GM12878 (cell line): ENCODE data around the gene OSBPL5. TPM values are rescaled to one million over a fixed set of nuclear protein-coding genes. Genes with fewer than 3 reads are reported as not detected.

Source experiments
- ATAC-seq: fragments of 200-7000 bp; cut with Tn5 transposase; 3 replicates; pipeline ENCODE4 v1.9.1; 2020; ENCODE audit warnings: mild to moderate bottlenecking, moderate library complexity
- BruUV-seq: library from RNA; stranded (reverse); fragments of 400-500 nt; replicated peaks from 2 replicates; lab custom pipeline; 2021; lab: Mats Ljungman, UMichigan
- CTCF ChIA-PET: fragments of 300-600 bp; sonication (Branson Sonifier 250); formaldehyde crosslinking; extraction: SDS; loops from one replicate; lab custom pipeline; 2021; ENCODE audit warnings: inconsistent platforms; lab: Yijun Ruan, JAX
- POLR2A ChIA-PET: fragments of 350-600 bp; formaldehyde crosslinking; extraction: SDS; loops from one replicate; lab custom pipeline; 2021; ENCODE audit warnings: inconsistent platforms; lab: Charles Lee
- RAD21 ChIA-PET: fragments of 300-600 bp; sonication (Branson Sonifier 250); formaldehyde crosslinking; loops from one replicate; lab custom pipeline; 2023; ENCODE audit warnings: antibody characterized with exemption; ENCODE audit not compliant: unreplicated experiment; lab: Charles Lee
- SMC1A ChIA-PET: fragments of 300-600 bp; sonication (Branson Sonifier 250); formaldehyde crosslinking; loops from one replicate; lab custom pipeline; 2023; ENCODE audit not compliant: unreplicated experiment, uncharacterized antibody; lab: Charles Lee
- DNase-seq: peaks from one replicate; pipeline ENCODE4 v3.0.0-alpha.2; 2011; ENCODE audit warnings: low read depth, low spot score
- FAIRE-seq: peaks from 3 replicates; lab custom pipeline; 2011; peaks lifted over from hg19 to GRCh38; lab: Jason Lieb, UNC
- H2AFZ ChIP-seq: 2 replicates; pipeline ENCODE4 v1.6.0; 2011; ENCODE audit warnings: low read depth, low read length, control low read depth; ENCODE audit not compliant: control insufficient read depth
- H3K27ac ChIP-seq: 2 replicates; pipeline ENCODE4 v1.5.1; 2011; ENCODE audit warnings: control low read depth; ENCODE audit not compliant: control insufficient read depth, insufficient read depth
- H3K27me3 ChIP-seq, 2 experiments: replicated peaks in 1 of 2; 2 replicates each; pipeline versions ENCODE4 v1.6.0 to v1.6.1; 2011; ENCODE audit warnings: low read length in 1 of 2; ENCODE audit not compliant: control insufficient read depth in 2 of 2, insufficient read depth in 2 of 2
- H3K36me3 ChIP-seq, 2 experiments: 2 replicates each; pipeline ENCODE4 v1.5.1; 2011; ENCODE audit warnings: low read length in 1 of 2; ENCODE audit not compliant: control insufficient read depth in 2 of 2, insufficient read depth in 2 of 2
- H3K4me1 ChIP-seq: 2 replicates; pipeline ENCODE4 v1.6.1; 2011; ENCODE audit warnings: mild to moderate bottlenecking, low read length, moderate library complexity, mixed read lengths; ENCODE audit not compliant: control insufficient read depth, insufficient read depth
- H3K4me2 ChIP-seq: 2 replicates; pipeline ENCODE4 v1.6.0; 2011; ENCODE audit warnings: control low read depth; ENCODE audit not compliant: control insufficient read depth, insufficient read depth
- H3K4me3 ChIP-seq: fragments of 200-600 bp; sonication (generic); 2 replicates; pipeline ENCODE4 v1.5.1; 2016
- H3K79me2 ChIP-seq: 2 replicates; pipeline ENCODE4 v1.6.0; 2011; ENCODE audit warnings: low read length; ENCODE audit not compliant: control insufficient read depth, insufficient read depth
- H3K9ac ChIP-seq: 2 replicates; pipeline ENCODE4 v1.8.0; 2011; ENCODE audit warnings: low read length, control low read depth, mixed read lengths; ENCODE audit not compliant: control insufficient read depth, insufficient read depth
- H3K9me3 ChIP-seq: replicated peaks from 3 replicates; pipeline ENCODE4 v1.5.1; 2011; ENCODE audit warnings: mild to moderate bottlenecking, low read length; ENCODE audit not compliant: control insufficient read depth, insufficient read depth
- H4K20me1 ChIP-seq: 2 replicates; pipeline ENCODE4 v1.6.0; 2011; ENCODE audit not compliant: control insufficient read depth, insufficient read depth
- CBX5 ChIP-seq: sonication (generic); IDR thresholded peaks from 2 replicates; pipeline ENCODE4 v1.6.1; 2016; ENCODE audit warnings: low read depth, moderate library complexity, mild to moderate bottlenecking, inconsistent platforms
- CEBPB ChIP-seq, 2 experiments: fragments of 150-350 bp in 1 of 2; IDR thresholded peaks; 2 replicates each; pipeline ENCODE4 v1.6.1; 2012 to 2014; ENCODE audit warnings: low read depth in 2 of 2, low read length in 2 of 2, borderline replicate concordance in 1 of 2, inconsistent platforms in 1 of 2
- CTCF ChIP-seq, 3 experiments: IDR thresholded peaks in 2 of 3; conservative IDR thresholded peaks in 1 of 3; 2 replicates each; pipeline ENCODE4 v1.5.1; 2011; ENCODE audit warnings: low read depth in 3 of 3, low read length in 3 of 3, mild to moderate bottlenecking in 3 of 3, control low read depth in 2 of 3, moderate library complexity in 2 of 3, inconsistent platforms in 1 of 3, mixed read lengths in 1 of 3; ENCODE audit not compliant: control insufficient read depth in 2 of 3, insufficient read depth in 1 of 3; ENCODE audit errors: extremely low read depth in 1 of 3
- ELK1 ChIP-seq: IDR thresholded peaks from 2 replicates; pipeline ENCODE4 v1.6.1; 2012; ENCODE audit warnings: low read depth, low read length, improper control_type of control experiment
- KAT2A ChIP-seq: conservative IDR thresholded peaks from 2 replicates; pipeline ENCODE4 v1.6.1; 2011; ENCODE audit warnings: low read depth, low read length; ENCODE audit not compliant: control insufficient read depth
- MYB ChIP-seq: fragments of 150-350 bp; IDR thresholded peaks from 2 replicates; pipeline ENCODE4 v1.6.1; 2014; ENCODE audit warnings: mild to moderate bottlenecking, low read depth, low read length, borderline replicate concordance
- NFIC ChIP-seq: IDR thresholded peaks from 2 replicates; pipeline ENCODE4 v1.6.1; 2012; ENCODE audit warnings: low read depth, mild to moderate bottlenecking, inconsistent platforms, low read length, moderate library complexity
- SREBF1 ChIP-seq: IDR thresholded peaks from 2 replicates; pipeline ENCODE4 v1.6.1; 2012; ENCODE audit warnings: mild to moderate bottlenecking, low read length
- TCF7 ChIP-seq: IDR thresholded peaks from 2 replicates; pipeline ENCODE4 v1.6.1; 2014; ENCODE audit warnings: antibody characterized with exemption, borderline replicate concordance
- ZNF687 ChIP-seq: fragments of 450-650 bp; IDR thresholded peaks from 2 replicates; pipeline ENCODE4 v1.6.1; 2017; ENCODE audit warnings: mild to moderate bottlenecking, moderate library complexity
- ZSCAN29 ChIP-seq: fragments of 450-650 bp; IDR thresholded peaks from 2 replicates; pipeline ENCODE4 v1.6.1; 2017; ENCODE audit warnings: mild to moderate bottlenecking, moderate library complexity
- ZZZ3 ChIP-seq: IDR thresholded peaks from 2 replicates; pipeline ENCODE4 v1.6.1; 2011; ENCODE audit warnings: low read depth; ENCODE audit not compliant: control insufficient read depth, insufficient read length
- WGBS: methylation state at CpG from one replicate; pipeline ENCODE4 v1.1.6; 2016; ENCODE audit warnings: low lambda C conversion rate; ENCODE audit not compliant: insufficient replicate concordance, insufficient coverage; ENCODE audit errors: missing lambda C conversion rate; 5-methylcytosine and 5-hydroxymethylcytosine counted together
- in situ Hi-C: fragments of 300-500 bp; cut with MboI; formaldehyde crosslinking; loops from 9 replicates; pipeline ENCODE4 v1.14.3; 2018; ENCODE audit warnings: mixed read lengths
- intact Hi-C: fragments of 100-400 bp; cut with micrococcal nuclease; formaldehyde crosslinking; loops from one replicate; pipeline ENCODE4 v1.14.2; 2022; ENCODE audit not compliant: unreplicated experiment
- polyA plus RNA-seq, 11 experiments: library from polyadenylated mRNA; depleted of rRNA in 4 of 11; unstranded in 6 of 11; stranded (reverse) in 5 of 11; fragments of >200 nt; fragmentation: Nextera tagmentation in 4 of 11; fragmentation: Illumina TruSeq in 1 of 11; extraction: Ambion mirVana in 4 of 11; extraction: Trizol in 1 of 11; gene quantifications; 1 replicate in 1 of 11; 2 replicates in 10 of 11; pipeline versions ENCODE4 v1.2.1 to v1.2.3, GENCODE V29; 2011 to 2016; ENCODE audit warnings: inconsistent platforms in 2 of 11, missing spikeins in 2 of 11, low read depth in 1 of 11
- total RNA-seq, 4 experiments: library from RNA; depleted of rRNA in 3 of 4; stranded (reverse); fragments of >200 nt in 3 of 4; fragmentation: Illumina TruSeq in 1 of 4; extraction: Trizol in 1 of 4; gene quantifications; 2 replicates each; pipeline versions ENCODE4 v1.2.1 to v1.2.3, GENCODE V29; 2013 to 2021

OSBPL5 gene
- total and polyA plus RNA-seq, 10 of the 15 experiments (the other 5 are each of a cell fraction or from before 2014, with no cell fraction given), result not detected

GRCh38 chr11:3044915-3045314 is 120.2 kb downstream of the OSBPL5 start:
- BruUV-seq, result no TSS peak
- no peak overlapping the region for H2AFZ ChIP-seq
- no peak overlapping the region for H3K4me2 ChIP-seq
- no peak for FAIRE-seq
- TF ChIP-seq MYB (no peak), CEBPB (IDR thresholded peaks at IDR 0.05; ENCODE audit: borderline replicate concordance in 1 of 2, low read depth in 2 of 2, low read length in 2 of 2) (no peak), TCF7 (no peak), ZNF687 (no peak), KAT2A (no peak), ELK1 (no peak), CBX5 (no peak), ZZZ3 (no peak), ZSCAN29 (no peak), CTCF (IDR thresholded peaks at IDR 0.05 in 2 of 3, conservative IDR thresholded peaks at IDR 0.05 in 1 of 3; ENCODE audit: control insufficient read depth in 2 of 3, extremely low read depth in 1 of 3, insufficient read depth in 1 of 3, low read depth in 3 of 3, low read length in 3 of 3) (no peak), NFIC (no peak), SREBF1 (no peak)
- ATAC-seq, result no peak
- peaks cover 7% of the 10 kb centered on the region for H3K4me1 ChIP-seq
- peaks cover 27% of the 10 kb centered on the region for H3K79me2 ChIP-seq
- 99% methylated on average over 12 of the region's 12 CpGs for WGBS
- ChIA-PET SMC1A (interaction anchor here (1.0 kb wide), 1 partner anchor 69 kb away, joined by 3 read pairs; no protein-coding TSS in a partner anchor), POLR2A (interaction anchor here (0.6 kb wide), 1 partner anchor 55 kb away, joined by 3 read pairs; no protein-coding TSS in a partner anchor), RAD21 (no interaction called here), CTCF (interaction anchor here (1.9 to 8.2 kb wide), 2 partner anchors 7 to 47 kb away, joined by 10 to 77 read pairs; no protein-coding TSS in a partner anchor)
- H3K4me3 ChIP-seq, result no peak overlapping the region
- H3K27me3 ChIP-seq, result no peaks in the 10 kb centered on the region
- no peak overlapping the region for H3K9ac ChIP-seq
- H3K36me3 ChIP-seq, result peaks cover 11 to 25% of the 10 kb centered on the region in 2 experiments; a peak in 3 of 4 replicates
- intact Hi-C loops, result no loop called here
- no peaks in the 10 kb centered on the region for H3K9me3 ChIP-seq
- peaks cover 3% of the 10 kb centered on the region; the same call in 1 of the 2 replicates for H4K20me1 ChIP-seq
- no peak overlapping the region for H3K27ac ChIP-seq
- in situ Hi-C loops, result loop anchor here (5.0 kb wide), 1 partner anchor 47 kb away; no protein-coding TSS in a partner anchor
- DNase-seq, result no peak
